IMR-90 (cell line): Measurements from ENCODE around the gene ZNF764.

Source experiments
- BHLHE40 ChIP-seq: fragments of 150-350 bp; IDR thresholded peaks from 2 replicates; pipeline ENCODE4 v1.6.1; 2016; ENCODE audit warnings: mild to moderate bottlenecking, low read depth, low read length
- CEBPB ChIP-seq: IDR thresholded peaks from 2 replicates; pipeline ENCODE4 v1.6.1; 2012; ENCODE audit warnings: low read depth, low read length, improper control_type of control experiment
- CHD1 ChIP-seq: IDR thresholded peaks from 2 replicates; pipeline ENCODE4 v1.6.1; 2012; ENCODE audit warnings: low read depth, low read length, improper control_type of control experiment
- FOS ChIP-seq: fragments of 150-350 bp; IDR thresholded peaks from 2 replicates; pipeline ENCODE4 v1.6.1; 2016; ENCODE audit warnings: low read depth, low read length
- MAFK ChIP-seq: IDR thresholded peaks from 2 replicates; pipeline ENCODE4 v1.6.1; 2012; ENCODE audit warnings: low read depth, low read length, improper control_type of control experiment
- MAZ ChIP-seq: IDR thresholded peaks from 2 replicates; pipeline ENCODE4 v1.6.1; 2012; ENCODE audit warnings: low read depth, mild to moderate bottlenecking, low read length, improper control_type of control experiment, moderate library complexity, borderline replicate concordance
- MXI1 ChIP-seq: IDR thresholded peaks from 2 replicates; pipeline ENCODE4 v1.6.1; 2012; ENCODE audit warnings: low read depth, mild to moderate bottlenecking, low read length, moderate library complexity, borderline replicate concordance
- POLR2A ChIP-seq: IDR thresholded peaks from 2 replicates; pipeline ENCODE4 v1.6.1; 2012; ENCODE audit warnings: mild to moderate bottlenecking, low read depth, low read length
- RAD21 ChIP-seq: IDR thresholded peaks from 2 replicates; pipeline ENCODE4 v1.6.1; 2012; ENCODE audit warnings: low read length, improper control_type of control experiment
- RCOR1 ChIP-seq: IDR thresholded peaks from 2 replicates; pipeline ENCODE4 v1.6.1; 2012; ENCODE audit warnings: mild to moderate bottlenecking, low read length, improper control_type of control experiment; ENCODE audit not compliant: insufficient replicate concordance
- RFX5 ChIP-seq: IDR thresholded peaks from 2 replicates; pipeline ENCODE4 v1.8.0; 2012; ENCODE audit warnings: low read depth, mild to moderate bottlenecking, low read length, moderate library complexity
- SMC3 ChIP-seq: fragments of 150-350 bp; IDR thresholded peaks from 2 replicates; pipeline ENCODE4 v1.6.1; 2016; ENCODE audit warnings: low read depth, mild to moderate bottlenecking, antibody characterized with exemption, low read length, moderate library complexity
- USF2 ChIP-seq: fragments of 150-350 bp; IDR thresholded peaks from 2 replicates; pipeline ENCODE4 v1.6.1; 2017; ENCODE audit warnings: mild to moderate bottlenecking, antibody characterized with exemption, low read length, low read depth
- TF ChIP-seq, protein P1 (sequence below): conservative IDR thresholded peaks from 2 replicates; pipeline ENCODE4 v1.5.1; 2012; ENCODE audit warnings: mild to moderate bottlenecking, low read depth, low read length, improper control_type of control experiment

GRCh38 chr16:30510376-30510938 lies 47.7 kb downstream of the ZNF764 start:
- no peak for TF ChIP-seq MXI1
- TF ChIP-seq, protein P1, sequence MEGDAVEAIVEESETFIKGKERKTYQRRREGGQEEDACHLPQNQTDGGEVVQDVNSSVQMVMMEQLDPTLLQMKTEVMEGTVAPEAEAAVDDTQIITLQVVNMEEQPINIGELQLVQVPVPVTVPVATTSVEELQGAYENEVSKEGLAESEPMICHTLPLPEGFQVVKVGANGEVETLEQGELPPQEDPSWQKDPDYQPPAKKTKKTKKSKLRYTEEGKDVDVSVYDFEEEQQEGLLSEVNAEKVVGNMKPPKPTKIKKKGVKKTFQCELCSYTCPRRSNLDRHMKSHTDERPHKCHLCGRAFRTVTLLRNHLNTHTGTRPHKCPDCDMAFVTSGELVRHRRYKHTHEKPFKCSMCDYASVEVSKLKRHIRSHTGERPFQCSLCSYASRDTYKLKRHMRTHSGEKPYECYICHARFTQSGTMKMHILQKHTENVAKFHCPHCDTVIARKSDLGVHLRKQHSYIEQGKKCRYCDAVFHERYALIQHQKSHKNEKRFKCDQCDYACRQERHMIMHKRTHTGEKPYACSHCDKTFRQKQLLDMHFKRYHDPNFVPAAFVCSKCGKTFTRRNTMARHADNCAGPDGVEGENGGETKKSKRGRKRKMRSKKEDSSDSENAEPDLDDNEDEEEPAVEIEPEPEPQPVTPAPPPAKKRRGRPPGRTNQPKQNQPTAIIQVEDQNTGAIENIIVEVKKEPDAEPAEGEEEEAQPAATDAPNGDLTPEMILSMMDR, result no peak
- TF ChIP-seq POLR2A, result no peak
- no peak for TF ChIP-seq RFX5
- no peak for TF ChIP-seq RAD21
- no peak for TF ChIP-seq SMC3
- TF ChIP-seq USF2, result no peak
- TF ChIP-seq CEBPB, result no peak
- no peak for TF ChIP-seq MAZ
- TF ChIP-seq CHD1, result no peak
- no peak for TF ChIP-seq FOS
- no peak for TF ChIP-seq RCOR1
- TF ChIP-seq MAFK, result no peak
- no peak for TF ChIP-seq BHLHE40
